Kidney tubule cell (primary cell): ENCODE measurements around the gene TACC2.

ENCODE experiments used
- DNase-seq: peaks from one replicate; pipeline ENCODE4 v3.0.0-alpha.2; 2018; ENCODE audit warnings: low spot score

The TACC2 gene

GRCh38 chr10:122165484-122166276, 176.7 kb downstream of the TACC2 start:
- no peak for DNase-seq

DNA sequence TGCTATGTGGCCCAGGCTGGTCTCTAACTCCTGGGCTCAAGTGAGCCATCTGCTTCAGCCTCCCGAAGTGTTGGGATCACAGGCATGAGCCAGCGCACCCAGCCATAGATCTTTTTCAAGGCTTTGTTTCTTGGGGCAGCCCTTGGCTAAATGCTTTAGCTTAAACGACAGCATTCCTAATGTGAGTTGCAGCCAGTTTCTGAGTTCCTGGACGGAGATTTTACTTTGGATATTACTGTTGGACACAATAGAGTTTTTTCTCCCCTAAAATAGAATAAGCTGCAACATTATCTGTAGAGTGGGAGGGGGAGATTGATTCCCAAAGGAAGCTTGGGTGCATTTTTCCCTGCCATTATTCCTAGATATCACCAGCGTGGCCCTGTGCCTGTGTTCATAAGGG, 179.1 kb downstream of the TACC2 start:
- no peak for DNase-seq

DNA sequence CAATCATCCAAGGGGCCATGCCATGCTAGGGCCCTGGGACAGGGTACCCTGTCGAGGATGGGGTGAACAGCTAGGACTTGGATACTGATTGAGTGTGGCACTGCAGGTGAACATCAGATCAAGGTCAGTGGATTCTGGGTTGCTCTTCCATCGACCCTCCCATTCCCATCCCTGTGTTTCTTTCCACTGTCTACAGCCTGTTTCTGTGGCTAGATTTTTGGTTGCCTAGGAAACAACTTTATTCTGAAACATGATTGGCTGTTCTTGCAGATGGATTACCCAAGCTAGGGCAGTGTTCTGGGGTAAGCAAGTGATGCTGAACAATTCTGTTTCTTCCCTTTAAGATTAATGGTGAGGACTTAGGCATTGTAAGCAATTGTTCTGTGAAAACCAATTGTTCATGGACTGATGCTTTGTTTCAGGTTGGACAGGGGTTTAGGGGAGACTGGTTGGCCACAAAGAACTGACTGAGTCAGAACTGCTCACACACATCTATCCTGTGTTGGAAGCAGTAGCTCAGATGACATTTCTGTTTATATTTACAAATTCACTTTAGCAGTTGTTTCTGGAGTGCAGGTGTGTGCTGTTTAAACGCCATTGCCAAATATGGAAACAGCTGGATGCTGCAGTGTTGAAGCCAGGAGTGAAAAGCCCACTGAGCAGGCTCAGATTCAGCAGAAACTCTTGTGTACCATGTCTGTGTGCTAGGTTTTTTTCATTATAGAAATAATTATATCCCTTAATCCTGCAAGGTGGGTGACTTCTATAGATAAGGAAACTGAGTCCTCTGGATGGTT, 179.8 kb downstream of the TACC2 start:
- DNase-seq: no peak

DNA sequence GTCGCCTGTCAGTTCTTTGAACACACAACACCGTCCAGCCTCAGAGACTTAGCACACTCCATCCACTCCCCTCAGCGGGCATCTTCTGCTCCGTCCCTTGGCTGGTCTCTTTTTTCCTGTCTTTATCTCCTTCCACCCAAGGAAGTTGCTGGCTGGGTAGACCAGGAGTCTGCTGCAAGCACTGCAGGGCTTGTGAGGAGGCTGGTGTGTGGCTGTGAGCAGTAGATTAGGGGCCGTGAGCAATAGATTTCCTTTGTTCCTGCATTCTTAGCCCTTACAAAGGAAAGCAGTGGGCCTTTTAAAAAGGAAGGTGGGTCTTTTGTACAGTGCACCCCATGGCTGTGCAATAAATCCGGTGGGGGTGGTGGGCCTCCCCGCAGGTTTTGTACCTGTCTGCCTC, 181.8 kb downstream of the TACC2 start:
- peak; percentile 16 for DNase-seq

GRCh38 chr10:122171302-122172075, 182.5 kb downstream of the TACC2 start:
- no peak for DNase-seq

DNA sequence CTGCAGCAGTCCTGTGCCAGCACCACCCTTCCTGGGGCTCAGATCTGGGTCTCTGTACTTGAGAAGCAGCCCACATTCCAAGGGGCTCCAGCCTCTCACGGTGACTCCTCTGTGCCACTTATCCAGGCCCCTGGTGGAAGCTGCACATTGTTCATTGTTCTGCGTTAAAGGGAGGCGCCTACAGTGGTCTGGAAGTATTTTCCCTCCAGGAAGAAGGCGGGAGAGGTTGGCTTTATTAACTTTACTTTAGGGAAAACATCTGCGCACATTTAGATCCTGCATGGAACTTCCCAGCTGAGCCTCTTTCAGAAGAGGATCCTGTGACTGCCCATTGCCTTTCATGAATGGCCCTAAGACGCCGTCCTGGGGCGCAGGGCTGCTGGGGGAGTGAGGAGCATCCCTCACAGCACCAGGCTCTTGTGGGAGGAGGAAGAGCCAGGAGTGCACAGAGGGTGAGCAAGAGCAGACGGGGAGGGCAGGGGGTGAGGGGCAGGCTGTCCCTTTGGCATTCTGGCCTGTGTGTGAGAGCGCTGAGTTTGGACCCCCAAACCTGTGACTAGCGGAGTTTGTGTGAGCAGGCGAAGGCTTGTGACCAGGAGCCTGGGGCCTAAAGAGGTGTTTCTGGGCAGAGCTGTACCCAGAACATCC, 183.5 kb downstream of the TACC2 start:
- DNase-seq: no peak

DNA sequence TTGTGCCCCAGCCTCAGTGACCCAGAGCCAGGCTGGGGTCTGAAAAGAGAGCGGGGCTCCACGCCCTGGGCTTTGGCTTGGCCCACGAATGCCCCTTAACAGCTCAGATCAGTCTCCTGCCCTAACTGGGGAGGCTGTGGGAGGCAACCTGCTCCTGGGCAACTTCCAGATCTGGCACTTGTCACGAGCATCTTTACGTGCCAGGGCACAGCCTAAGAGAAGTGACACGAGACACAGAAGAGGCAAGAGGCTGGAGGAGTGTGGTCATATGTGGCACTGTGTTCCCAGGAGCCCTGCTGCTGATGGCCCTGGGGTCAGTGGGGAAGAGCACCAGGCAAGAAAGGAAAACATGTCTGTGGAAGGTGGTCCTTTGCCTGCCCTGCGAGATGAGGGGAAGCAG, 184.4 kb downstream of the TACC2 start:
- DNase-seq: no peak

- no peak for DNase-seq
Observed at GRCh38 chr10:122173766-122174435, 184.9 kb downstream of the TACC2 start.

DNA sequence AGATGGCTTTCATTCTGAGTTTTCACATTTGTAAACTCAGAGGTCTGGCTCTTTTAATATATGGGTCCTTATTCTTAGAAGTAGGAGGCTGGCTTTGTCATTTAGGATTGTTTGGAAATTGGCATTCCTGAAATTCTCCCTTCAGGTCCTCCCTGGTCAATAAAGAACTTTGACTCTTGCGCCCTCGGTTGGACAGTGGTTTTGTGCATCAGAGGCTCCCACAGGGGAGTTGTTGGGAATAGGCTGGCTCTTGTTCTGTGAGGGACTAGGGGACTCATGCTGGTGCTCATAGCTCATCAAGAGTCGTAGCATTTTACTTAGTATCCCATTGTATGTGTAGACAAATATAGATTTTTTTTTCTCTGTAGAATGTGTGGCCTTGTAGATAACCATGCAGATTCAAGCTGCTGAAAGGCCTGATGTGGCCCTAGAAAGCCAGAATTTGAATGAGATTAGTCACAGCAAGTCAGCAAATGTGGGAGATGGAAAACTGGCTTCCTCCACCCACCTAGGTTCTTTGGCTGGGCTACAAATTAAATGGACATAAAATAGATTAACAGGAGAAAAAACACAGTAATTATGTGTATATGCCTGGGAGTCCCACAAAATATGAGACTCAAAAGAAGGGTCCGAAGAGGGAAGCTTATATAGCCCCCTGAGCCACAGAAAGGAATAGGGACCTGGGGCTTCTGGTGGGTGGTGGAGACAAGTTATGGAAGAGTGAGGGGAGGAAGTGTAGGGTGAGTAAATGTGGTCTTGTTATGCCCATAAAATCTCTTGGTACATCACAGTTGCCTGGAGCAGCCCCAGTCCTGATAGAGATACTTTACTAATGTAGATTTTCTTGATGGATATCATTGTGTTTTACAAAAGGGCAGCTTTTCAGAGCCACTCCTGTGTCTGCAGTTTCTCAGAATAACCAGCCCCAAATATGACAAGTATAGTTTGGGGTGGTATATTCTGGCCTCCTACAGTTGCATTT, 187.6 kb downstream of the TACC2 start:
- no peak for DNase-seq

GRCh38 chr10:122178655-122179054, 189.7 kb downstream of the TACC2 start:
- DNase-seq: no peak

DNA sequence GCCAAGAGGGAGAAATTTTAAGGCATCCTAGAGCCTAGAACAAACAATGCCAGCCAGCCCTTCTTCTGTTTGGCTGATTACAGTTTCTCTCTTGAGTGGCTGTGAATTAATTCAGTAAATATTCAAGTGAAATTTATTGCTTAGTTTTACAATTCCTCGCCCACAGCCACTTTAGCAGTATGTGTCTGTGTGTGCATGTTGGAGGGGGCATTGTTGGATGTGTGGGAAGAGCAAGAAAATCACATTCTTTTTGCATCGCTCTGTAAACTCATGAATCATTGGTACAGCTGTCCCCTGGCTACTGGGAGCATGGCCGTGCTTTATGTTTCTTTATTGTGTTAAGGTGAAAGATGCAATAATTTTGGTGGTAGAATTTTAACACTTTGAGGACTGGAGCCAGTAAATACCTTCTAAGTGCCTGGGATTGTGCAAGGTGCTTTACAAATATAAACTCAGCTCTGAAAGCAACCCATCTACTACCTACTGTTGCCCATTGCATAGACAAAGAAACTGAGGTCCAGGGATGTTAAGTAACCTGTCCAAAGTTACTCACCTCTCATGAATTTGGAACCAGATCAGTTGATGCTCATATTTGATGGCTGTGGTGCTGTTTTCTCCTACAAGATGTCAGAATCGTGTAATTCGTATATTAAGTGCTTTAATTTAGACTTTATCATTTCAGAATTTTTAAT, 192.2 kb downstream of the TACC2 start:
- peak; percentile 61 for DNase-seq

- DNase-seq: no peak
Observed at GRCh38 chr10:122181876-122182275, 192.9 kb downstream of the TACC2 start.

DNA sequence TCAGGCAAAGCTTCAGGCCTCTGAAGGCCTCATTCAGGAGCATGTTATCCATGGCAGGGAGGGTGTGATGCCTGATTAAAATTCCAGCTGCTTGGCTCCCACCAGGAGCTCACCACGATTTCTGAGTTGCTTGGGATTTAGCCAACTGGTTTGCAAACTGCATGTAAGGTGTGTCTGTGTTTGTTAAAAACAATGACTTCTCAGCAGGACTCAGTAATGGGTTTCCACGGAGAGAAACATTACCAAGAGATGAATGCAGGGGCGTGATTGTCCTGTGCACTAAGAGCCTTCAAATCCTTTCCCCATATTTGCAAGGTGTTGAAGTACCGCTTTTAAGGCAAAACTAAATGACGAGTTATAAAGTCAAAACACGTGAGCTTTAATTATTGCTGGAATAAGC, 193.3 kb downstream of the TACC2 start:
- peak; percentile 21 for DNase-seq

DNA sequence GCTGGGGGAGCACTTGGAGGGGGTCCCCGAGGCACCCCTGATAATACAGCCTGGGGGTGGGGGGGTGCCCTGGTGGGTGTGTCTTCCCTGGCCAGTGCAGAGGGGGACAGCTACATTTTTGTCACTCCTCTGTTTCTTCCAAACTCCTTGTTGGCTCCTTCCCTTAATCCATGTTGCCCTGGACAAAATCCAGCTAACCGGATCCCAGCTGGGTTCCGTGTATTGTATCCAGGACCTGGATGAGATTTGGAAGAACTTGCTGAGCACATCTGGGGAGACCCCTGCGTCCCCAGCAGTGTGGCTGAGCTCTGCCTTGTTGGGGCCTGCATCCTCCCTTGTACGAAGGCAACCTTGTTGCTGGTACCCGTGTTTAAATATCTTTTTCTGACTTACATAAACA, 195.3 kb downstream of the TACC2 start:
- DNase-seq: no peak

GRCh38 chr10:122185643-122186042, 196.7 kb downstream of the TACC2 start:
- no peak for DNase-seq

DNA sequence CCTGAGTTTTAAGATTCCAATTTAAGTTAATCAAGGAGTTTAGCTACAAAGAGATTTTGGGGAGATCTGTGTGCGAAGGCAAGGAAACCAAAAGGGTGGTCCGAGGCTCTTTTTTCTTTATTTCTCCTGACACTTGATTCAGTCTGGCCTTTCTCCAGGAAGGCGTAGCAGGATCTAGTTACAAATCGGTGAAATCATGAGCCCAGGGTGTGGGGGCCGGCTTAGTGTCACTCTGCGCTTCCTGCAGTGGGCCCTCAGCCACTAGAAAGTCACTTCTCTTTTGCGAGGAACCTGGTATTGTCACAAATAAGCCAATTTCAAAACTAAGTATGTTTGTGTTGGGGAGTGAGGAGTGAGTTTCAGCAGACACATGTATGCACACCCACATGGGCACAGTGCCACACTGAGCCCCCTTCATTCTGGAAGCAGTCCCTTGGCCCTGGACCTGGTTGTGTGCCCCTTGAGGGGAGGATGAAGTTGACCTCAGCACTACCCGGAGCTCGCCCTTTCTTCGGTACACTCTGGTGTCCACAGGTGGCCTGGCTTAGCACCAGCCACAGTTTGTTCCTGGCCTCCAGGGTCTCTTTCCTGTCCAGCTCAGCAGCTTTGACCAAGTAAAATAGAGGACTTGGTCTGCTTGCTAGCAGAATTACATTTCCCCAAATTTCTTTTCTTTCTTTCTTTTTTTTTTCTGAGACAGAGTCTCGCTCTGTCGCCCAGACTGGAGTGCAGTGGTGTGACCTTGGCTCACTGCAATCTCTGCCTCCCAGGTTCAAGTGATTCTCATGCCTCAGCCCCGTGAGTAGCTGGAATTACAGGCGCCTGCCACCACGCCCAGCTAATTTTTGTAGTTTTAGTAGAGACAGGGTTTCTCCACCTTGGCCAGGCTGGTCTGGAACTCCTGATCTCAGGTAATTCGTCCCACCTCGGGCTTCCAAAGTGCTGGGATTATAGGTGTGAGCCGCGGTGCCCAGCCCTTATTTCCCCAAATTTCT, 198.2 kb downstream of the TACC2 start:
- DNase-seq: no peak

GRCh38 chr10:122188706-122189105, 199.7 kb downstream of the TACC2 start:
- no peak for DNase-seq

- no peak for DNase-seq
Observed at GRCh38 chr10:122189185-122189584, 200.2 kb downstream of the TACC2 start.
